NCI-H1105 treated with DMSO at 0.1 percent for 48 hours (cell line): ENCODE data around the gene AJAP1.

Experiments used
- DNase-seq: peaks from one replicate; lab custom pipeline; 2025; lab: John Stamatoyannopoulos, UW

Gene AJAP1

GRCh38 chr1:4682607-4683220 is 28.3 kb downstream of the AJAP1 start:
- no peak for DNase-seq

DNA sequence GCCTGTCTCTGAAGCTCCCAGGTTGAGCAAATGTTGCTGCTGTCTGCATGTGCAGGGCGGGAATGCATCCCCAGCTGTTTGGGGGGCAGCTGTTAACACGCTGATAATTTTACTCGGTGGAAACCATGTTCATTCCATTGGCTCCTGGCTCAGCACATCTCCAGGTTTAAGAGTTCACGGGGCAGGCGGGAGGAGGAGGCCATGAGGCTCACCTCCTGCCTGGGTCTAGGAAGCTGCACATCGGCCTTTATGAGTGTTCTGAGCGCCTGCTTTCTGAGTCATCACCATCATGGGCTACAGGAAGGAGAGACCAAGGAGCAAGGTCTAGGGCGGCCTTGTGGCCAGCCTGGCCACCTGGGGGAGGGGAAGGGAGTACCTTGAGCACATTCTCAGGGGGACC is 29.7 kb downstream of the AJAP1 start:
- DNase-seq, result no peak

DNA sequence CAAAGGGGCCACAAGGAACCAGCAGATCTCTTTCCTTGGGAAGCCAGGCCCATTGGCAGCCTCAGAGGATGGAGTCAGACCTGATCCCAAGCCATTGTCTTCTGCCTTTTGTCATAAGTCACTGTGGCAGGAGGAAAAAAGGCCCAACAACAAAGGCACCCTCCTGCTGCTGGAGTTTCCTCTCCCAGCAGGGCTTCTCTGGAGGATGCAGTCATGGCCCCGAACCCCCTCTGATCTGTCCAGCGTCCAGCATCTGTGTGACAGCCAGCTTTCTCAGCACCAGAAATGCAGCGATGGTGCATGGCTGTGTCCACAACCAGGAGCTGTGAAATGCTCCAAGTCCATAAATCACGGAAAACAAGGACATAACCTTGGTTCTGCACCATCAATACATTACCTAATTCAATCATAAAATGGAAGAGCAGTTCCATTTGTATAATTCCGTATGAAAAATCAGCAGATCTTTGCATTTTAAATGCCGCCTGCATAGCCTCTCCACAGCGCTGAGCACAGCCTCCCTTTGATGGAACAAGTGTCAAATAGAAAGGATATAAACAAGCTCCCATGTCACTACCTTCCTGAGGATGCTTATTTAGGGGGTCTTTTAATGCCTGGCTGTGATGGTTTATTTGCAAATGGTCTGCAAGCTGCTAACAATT is 30.6 kb downstream of the AJAP1 start:
- no peak for DNase-seq

- DNase-seq, result no peak
Observed at GRCh38 chr1:4685523-4685865, 31.1 kb downstream of the AJAP1 start.

GRCh38 chr1:4687943-4688342 is 33.5 kb downstream of the AJAP1 start:
- no peak for DNase-seq

GRCh38 chr1:4689271-4689935 is 35.0 kb downstream of the AJAP1 start:
- no peak for DNase-seq

- no peak for DNase-seq
Observed at GRCh38 chr1:4689941-4690635, 35.7 kb downstream of the AJAP1 start.

DNA sequence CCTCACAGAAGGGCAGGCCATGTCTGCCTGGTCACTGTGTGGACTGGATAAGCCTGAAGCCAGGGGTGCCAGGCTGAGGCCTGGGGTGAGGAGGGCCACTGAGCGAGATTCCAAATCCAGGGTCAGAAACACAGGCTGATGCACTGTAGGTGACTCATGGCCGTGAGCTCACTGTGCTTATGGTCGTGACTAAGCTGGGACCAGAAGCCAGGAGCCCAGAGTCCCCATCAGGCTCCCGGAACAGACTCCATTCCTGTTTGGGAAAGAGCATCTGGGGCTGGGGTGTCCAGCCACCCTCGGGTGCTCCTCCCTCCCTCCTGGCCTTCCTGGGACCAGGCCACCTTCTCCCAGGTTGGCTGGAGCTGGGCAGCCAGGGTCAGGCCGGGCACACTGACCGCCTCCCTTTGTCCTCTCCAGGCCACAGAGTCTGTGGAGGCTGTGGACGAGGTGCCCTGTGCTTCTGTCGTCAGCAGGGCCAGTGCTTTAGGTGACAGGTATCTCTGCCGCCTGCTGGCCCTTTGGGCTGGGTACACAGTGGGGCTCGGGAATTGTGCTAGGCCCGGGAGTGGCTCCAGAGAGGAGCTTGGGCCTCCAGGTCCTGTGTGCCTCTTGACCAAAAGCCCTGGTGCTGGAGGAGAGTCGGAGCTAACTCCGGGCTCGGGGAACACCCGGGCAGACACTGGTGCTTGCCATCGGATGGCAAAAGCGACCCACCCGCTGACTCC is 36.7 kb downstream of the AJAP1 start:
- DNase-seq, result no peak

GRCh38 chr1:4691766-4692405 is 37.5 kb downstream of the AJAP1 start:
- no peak for DNase-seq

DNA sequence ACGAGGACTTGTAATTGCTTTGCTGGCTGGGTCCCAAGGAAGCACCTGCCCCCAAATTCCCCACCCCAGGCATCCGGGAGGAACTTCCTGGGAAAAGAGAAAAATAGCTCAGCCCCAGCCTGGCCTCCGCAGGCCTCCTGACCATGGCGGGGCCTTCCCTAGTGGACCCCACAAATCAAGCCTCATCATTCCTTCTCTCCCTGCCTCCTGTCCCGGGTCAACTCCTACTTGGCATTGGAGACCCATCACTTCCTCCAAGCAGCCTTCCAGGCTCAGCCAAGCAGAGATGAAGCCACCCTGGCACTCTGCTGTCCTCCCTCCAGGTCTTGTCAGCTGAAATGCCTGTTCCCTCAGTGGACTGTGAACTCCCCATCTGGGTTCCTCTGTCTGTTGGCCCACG is 38.0 kb downstream of the AJAP1 start:
- DNase-seq, result no peak

DNA sequence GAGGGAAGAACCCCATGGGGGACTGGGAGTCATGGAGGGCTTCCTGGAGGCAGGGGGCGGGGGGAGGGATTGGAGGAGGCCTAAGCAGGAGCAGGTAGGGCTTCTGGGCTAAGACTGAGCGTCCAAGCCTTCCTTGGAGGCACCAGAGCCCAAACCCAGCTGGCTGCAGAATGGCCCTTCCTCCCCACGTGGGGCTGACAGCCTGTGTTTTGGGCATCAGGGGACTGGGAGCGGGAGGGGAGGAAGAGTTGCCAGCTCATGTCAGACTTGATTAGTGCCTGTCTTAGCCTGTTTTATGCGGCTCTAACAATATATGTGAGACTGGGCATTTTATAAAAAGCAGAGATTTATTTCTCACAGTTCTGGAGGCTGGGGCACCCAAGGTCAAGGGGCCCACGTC is 38.9 kb downstream of the AJAP1 start:
- no peak for DNase-seq

DNA sequence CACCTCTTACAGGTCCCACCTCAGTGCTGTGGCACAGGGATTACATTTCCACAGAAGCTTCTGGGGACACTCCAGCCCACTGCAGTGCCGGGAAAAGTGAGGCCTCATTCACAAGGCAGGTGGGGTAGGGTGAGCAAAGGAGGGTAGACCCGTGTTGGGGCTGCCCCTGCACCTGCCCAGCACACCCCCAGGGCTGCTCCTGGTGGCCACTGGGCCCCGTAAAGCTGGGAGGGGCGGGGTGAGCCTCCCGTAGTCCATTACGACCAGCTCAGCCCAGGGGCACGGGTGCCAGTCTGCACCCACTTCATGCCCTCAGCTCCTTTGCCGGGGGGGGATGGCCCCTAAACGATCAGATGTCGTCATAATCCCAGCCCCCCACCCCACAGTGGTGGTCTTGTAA is 39.5 kb downstream of the AJAP1 start:
- no peak for DNase-seq

DNA sequence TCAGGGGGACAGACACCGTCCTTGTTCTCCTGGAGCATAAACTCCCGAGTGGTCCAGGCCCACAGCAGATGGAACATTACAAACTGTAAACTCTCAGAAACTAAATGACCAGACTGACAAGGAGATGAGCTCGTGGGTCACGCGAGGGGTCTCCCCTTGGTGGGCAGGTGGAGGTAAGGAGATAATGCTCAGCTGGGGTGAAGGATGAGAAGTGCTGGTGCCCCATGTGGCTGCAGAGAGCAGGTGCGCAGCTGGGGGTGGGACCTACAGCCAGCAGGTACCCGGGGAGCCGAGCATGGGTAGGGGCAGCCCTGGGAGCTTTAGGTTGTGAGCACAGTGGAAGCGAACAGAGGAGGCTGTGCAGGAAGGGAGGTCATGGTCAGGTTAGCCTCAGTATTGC is 40.1 kb downstream of the AJAP1 start:
- no peak for DNase-seq

GRCh38 chr1:4695241-4695640 is 40.8 kb downstream of the AJAP1 start:
- no peak for DNase-seq

DNA sequence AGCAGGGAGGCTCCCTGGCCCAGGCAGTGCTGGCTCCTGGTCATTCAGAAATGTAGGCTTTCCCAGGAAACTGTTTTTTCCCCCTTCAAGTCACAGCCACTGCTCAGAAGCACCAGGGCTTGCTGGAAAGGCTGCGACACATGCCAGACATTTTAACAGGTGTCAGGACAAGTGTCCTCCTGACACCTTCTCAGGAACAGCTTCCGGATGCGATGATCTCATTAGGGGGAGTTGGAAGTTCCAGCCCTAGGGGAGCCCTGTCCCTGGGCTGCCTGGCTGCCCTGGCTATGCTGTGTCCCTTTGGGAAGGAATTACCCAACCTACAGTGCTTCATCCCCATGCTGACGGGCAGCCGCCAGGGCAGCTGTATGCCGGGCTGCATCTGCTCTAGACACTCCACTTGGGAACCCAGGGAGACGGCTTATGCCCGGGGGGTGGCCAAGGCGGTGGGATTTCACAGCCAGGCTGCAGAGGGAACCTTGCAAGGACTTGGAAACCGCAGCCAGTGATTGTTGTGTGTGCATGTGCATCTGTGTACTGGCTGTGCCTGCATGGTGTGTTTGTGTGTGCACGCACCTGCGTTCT is 41.8 kb downstream of the AJAP1 start:
- DNase-seq, result no peak

DNA sequence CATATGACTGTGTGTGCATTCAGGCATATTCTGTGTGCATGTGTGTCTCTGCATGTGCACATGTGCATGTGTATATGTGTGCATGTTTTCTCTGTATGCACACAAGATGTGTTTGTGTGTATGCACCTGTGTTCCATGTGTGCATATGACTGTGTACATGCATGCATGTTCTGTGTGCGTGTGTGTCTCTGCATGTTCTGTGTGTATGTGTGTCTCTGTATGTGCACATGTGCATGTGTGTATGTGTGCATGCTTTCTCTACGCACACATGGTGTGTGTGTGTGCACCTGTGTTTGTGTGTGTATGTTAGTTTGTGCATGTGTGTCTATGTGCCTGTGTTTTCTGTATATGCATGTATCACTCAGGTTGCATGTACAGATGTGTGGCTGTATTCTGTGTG is 42.3 kb downstream of the AJAP1 start:
- DNase-seq, result no peak

- DNase-seq, result no peak
Observed at GRCh38 chr1:4697801-4698200, 43.4 kb downstream of the AJAP1 start.

- DNase-seq, result no peak
Observed at GRCh38 chr1:4698911-4699310, 44.5 kb downstream of the AJAP1 start.

DNA sequence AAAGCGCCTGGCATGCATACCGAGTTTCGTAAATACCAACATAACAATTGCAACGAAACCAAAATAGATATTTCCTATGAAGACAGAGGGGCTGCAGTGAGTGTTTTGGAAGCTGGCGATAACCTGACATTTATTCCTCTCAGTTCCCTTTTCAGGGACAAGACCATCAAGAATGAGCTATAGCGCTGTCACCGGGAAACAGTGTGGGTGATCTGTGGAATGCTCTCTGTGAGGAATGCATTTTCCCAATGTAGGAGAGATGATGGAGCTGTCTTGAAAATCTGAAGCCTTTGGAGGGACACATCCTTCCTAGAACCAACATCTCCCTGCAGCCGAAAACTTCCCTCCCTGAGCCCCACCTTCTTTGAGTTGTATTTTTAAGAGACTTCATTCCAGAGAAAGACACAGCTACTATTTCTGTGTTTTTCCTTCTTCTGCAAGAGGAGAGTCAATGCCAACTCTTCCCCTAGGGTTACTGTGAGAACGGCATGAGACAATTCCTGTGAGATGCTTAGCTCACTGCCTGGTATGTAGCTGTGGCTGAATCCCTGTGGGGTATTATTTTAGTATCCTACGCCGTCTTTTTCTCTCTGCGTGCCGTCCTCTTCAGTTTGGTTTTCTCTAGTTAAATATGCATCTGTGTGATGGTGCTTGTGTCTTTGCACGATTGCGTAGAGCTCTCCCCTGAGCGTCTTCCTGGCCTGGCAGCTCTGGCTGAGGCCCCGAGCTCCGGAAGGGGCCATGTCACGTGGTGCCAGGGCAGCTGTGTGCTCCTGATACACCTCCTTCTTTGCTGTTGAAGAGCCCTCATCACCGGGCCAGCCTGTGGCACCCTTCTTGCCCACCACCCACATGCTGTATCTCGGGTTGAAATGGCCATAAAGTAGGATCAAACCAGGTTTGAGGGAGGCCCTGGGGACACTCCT is 45.2 kb downstream of the AJAP1 start:
- DNase-seq, result no peak

DNA sequence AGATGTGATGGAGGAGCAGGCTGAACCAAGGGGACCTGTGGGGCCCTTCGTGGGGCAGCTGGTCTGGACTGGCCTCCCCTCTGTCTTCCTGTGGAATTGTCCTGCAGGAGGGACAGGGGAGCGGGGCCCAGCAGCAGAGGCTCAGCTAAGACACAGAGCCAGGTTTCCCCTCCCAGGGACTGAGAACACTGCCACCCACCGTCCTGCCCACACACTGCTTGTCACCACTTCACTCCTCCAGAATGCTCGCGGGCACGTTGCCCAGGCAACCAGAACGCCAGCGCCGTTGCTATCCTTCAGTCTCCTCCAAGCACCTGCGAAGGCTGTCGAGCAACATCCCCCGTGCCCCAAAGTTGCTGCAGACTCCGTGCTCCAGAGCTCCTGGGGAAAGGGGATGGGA is 46.4 kb downstream of the AJAP1 start:
- DNase-seq, result peak; percentile 79
